Esophagus squamous epithelium (tissue), 4 donors: ENCODE measurements around the gene PIGR.

Source experiments
- CTCF ChIP-seq, 6 experiments: fragments of 450-650 bp in 4 of 6; fragments of 200-600 bp in 2 of 6; sonication (generic) in 2 of 6; IDR thresholded peaks; one replicate each; pipeline ENCODE4 v1.5.1; 2016 to 2019; ENCODE audit warnings: antibody characterized with exemption in 6 of 6, mild to moderate bottlenecking in 4 of 6, moderate library complexity in 4 of 6
- POLR2A ChIP-seq, 4 donors: fragments of 450-650 bp; IDR thresholded peaks; one replicate each; pipeline ENCODE4 v1.6.1; 2017; ENCODE audit warnings: antibody characterized with exemption in 4 of 4, mild to moderate bottlenecking in 4 of 4, moderate library complexity in 3 of 4

GRCh38 chr1:206900149-206900548, 46.1 kb downstream of the PIGR start:
- TF ChIP-seq CTCF (IDR thresholded peaks at IDR 0.05) = no peak
- no peak for TF ChIP-seq POLR2A (IDR thresholded peaks at IDR 0.05)
